ENCODE data around the gene MACROD2. TPM values are rescaled to one million over a fixed set of nuclear protein-coding genes. Genes with fewer than 3 reads are reported as not detected.
"Not testable (repeated sequence)": the region's sequence is repeated elsewhere in the genome, so short reads cannot be mapped to it uniquely, and the experiment has no call there.

MACROD2 gene
- total and polyA plus RNA-seq, 7 donors, result 0.20 to 4.8 (median 0.87) TPM

- no peak for ATAC-seq
- intact Hi-C loops (cut with DNase I), result no loop called here
- DNase-seq, result no peak
- 79 to 89% (median 81%) methylated on average over 9 of the region's 9 CpGs for WGBS, 3 donors
- no peaks in the 10 kb centered on the region for H3K36me3 ChIP-seq (ENCODE audit: insufficient read depth in 1 of 2, low read depth in 1 of 2)
- H3K4me3 ChIP-seq, result no peak overlapping the region
- no peaks in the 10 kb centered on the region for H3K9me3 ChIP-seq
- no peaks in the 10 kb centered on the region for H3K4me1 ChIP-seq
- H3K27ac ChIP-seq, result no peak overlapping the region
- no peaks in the 10 kb centered on the region for H3K27me3 ChIP-seq (ENCODE audit: insufficient read depth in 3 of 3, low read length in 2 of 3)
- TF ChIP-seq, protein P1, sequence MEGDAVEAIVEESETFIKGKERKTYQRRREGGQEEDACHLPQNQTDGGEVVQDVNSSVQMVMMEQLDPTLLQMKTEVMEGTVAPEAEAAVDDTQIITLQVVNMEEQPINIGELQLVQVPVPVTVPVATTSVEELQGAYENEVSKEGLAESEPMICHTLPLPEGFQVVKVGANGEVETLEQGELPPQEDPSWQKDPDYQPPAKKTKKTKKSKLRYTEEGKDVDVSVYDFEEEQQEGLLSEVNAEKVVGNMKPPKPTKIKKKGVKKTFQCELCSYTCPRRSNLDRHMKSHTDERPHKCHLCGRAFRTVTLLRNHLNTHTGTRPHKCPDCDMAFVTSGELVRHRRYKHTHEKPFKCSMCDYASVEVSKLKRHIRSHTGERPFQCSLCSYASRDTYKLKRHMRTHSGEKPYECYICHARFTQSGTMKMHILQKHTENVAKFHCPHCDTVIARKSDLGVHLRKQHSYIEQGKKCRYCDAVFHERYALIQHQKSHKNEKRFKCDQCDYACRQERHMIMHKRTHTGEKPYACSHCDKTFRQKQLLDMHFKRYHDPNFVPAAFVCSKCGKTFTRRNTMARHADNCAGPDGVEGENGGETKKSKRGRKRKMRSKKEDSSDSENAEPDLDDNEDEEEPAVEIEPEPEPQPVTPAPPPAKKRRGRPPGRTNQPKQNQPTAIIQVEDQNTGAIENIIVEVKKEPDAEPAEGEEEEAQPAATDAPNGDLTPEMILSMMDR (IDR thresholded peaks at IDR 0.05), result no peak
These were observed 2012.6 kb downstream of the MACROD2 start for GRCh38 chr20:16007962-16008361.

- Histone ChIP-seq H3K36me3 (ENCODE audit: insufficient read depth in 1 of 2, low read depth in 1 of 2) (no peaks in the 10 kb centered on the region), H3K27me3 (ENCODE audit: insufficient read depth in 3 of 3, low read length in 2 of 3) (no peaks in the 10 kb centered on the region), H3K27ac (no peak overlapping the region), H3K9me3 (no peaks in the 10 kb centered on the region), H3K4me3 (no peak overlapping the region), H3K4me1 (no peaks in the 10 kb centered on the region)
- 37 to 55% (median 40%) methylated on average over 6 of the region's 6 CpGs for WGBS, 3 donors
- ATAC-seq (no peak), DNase-seq (no peak)
- TF ChIP-seq, protein P1 (IDR thresholded peaks at IDR 0.05), result no peak
- intact Hi-C loops (cut with DNase I), result no loop called here
These were observed 2015.7 kb downstream of the MACROD2 start for GRCh38 chr20:16011056-16011455.

DNA sequence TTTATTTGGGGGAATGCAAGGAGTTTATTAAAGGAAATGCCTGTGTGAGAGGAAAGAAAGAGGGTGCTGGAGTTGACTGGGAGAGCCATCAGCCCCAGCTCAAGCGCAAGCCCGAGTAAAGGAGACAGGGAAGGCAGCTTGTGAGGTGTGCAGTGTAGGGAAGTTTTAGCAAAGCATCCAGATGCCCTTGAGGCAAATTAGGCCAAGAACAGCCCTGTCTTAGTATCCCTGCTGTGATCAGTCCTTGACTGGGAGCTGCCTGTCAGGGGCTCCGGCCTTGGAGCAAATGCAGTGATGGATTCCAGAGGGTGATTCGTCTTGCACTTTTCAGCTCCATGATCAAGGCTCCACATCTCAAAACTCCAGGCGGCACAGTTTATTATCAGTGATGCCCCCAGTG lies 2016.2 kb downstream of the MACROD2 start:
- H3K27me3 ChIP-seq (ENCODE audit: insufficient read depth in 3 of 3, low read length in 2 of 3), result no peaks in the 10 kb centered on the region
- WGBS, 3 donors, result 96 to 98% (median 97%) methylated on average over 5 of the region's 5 CpGs
- ATAC-seq (no peak), DNase-seq (no peak)
- H3K4me1 ChIP-seq, result no peaks in the 10 kb centered on the region
- no peak overlapping the region for H3K27ac ChIP-seq
- intact Hi-C loops (cut with DNase I), result no loop called here
- no peaks in the 10 kb centered on the region for H3K36me3 ChIP-seq (ENCODE audit: insufficient read depth in 1 of 2, low read depth in 1 of 2)
- TF ChIP-seq, protein P1 (IDR thresholded peaks at IDR 0.05), result no peak
- no peak overlapping the region for H3K4me3 ChIP-seq
- H3K9me3 ChIP-seq, result no peaks in the 10 kb centered on the region

DNA sequence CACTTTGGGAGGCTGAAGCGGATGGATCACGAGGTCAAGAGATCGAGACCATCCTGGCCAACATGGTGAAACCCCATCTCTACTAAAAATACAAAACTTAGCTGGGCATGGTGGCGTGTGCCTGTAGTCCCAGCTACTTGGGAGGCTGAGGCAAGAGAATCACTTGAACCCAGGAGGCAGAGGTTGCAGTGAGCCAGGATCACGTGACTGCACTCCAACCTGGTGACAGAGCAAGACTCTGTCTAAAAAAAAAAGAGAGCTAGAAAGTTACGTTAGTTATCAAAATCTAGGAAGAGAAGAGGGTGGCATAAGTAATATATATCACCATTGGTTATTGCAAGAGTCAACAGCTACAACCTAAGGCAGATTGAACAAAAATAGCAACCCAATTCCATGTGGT lies 2017.6 kb downstream of the MACROD2 start:
- H3K9me3 ChIP-seq; H3K27ac ChIP-seq; H3K27me3 ChIP-seq (ENCODE audit: insufficient read depth in 3 of 3, low read length in 2 of 3); H3K4me3 ChIP-seq; H3K36me3 ChIP-seq (ENCODE audit: insufficient read depth in 1 of 2, low read depth in 1 of 2); H3K4me1 ChIP-seq; DNase-seq; intact Hi-C loops (cut with DNase I); ATAC-seq: not testable (repeated sequence)
- WGBS, 3 donors, result 83 to 97% (median 90%) methylated on average over 6 of the region's 6 CpGs

DNA sequence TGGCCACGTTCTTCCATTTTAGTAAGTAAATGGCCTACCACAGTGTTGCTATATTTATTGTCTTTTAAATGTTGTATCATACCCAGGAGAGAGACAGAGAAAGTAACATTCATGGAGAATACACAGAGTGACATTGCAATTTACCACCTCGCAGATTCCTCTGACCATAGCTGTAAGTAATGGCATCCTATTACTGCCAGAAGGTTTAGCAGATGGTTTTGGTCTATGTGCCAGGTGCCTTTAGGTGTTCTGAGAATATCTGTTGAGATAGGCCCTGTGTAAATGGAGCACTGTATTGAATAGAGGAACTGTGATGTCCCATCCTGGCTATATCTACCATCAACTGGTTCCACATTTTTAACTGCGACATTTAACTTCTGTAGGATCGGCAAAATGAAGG lies 2018.3 kb downstream of the MACROD2 start:
- H3K9me3 ChIP-seq, result no peaks in the 10 kb centered on the region
- intact Hi-C loops (cut with DNase I), result no loop called here
- no peak for ATAC-seq
- no peaks in the 10 kb centered on the region for H3K36me3 ChIP-seq (ENCODE audit: insufficient read depth in 1 of 2, low read depth in 1 of 2)
- no peak overlapping the region for H3K4me3 ChIP-seq
- DNase-seq, result no peak
- H3K27me3 ChIP-seq (ENCODE audit: insufficient read depth in 3 of 3, low read length in 2 of 3), result no peaks in the 10 kb centered on the region
- WGBS, 3 donors, result 95 to 97% (median 96%) methylated on average over 4 of the region's 4 CpGs
- H3K27ac ChIP-seq, result no peak overlapping the region
- TF ChIP-seq, protein P1 (IDR thresholded peaks at IDR 0.05), result no peak
- no peaks in the 10 kb centered on the region for H3K4me1 ChIP-seq

Measured in psoas muscle (tissue), 8 donors.